ENCODE measurements around the gene RTTN.

DNA sequence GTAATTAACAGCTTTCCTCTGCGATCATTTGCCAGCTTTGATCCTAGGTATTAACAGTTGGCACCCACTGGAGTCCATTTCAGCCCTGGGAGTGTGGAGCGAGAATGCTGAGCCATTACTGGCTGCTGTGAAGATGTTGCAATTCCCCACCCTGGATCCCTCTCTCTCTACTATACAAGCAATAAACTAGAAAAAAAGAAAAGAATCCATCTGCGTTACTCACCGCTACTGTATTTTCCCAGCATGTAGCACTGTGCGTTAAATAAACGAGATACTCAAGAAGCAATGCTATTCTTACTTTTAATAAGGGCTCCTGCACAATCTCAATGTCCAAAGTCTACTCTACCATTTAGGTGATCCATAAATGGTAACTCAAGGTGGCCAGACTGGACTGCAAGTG lies 8.5 kb downstream of the RTTN start:
- TF ChIP-seq CTCF (conservative IDR thresholded peaks at IDR 0.05; ENCODE audit: low read length) (no peak), EZH2phosphoT487 (IDR thresholded peaks at IDR 0.05; ENCODE audit: borderline replicate concordance, low read depth, low read length) (no peak)

Measured in OCI-LY7 (cell line).